Cardiac muscle cell (in vitro differentiated cells and primary cell): ENCODE data around the gene TTC17. TPM values are rescaled to one million over a fixed set of nuclear protein-coding genes. Genes with fewer than 3 reads are reported as not detected.
A peak's percentile ranks its signal among the peaks of the same experiment; 100 is the strongest.

ENCODE experiments used
- DNase-seq, 2 donors: peaks; one replicate each; pipeline versions ENCODE4 v3.0.0 to v3.0.0-alpha.2; 2010 to 2017; ENCODE audit warnings: low read depth in 1 of 2, low spot score in 1 of 2
- H3K27ac ChIP-seq: fragments of 200-600 bp; sonication (generic); 2 replicates; pipeline ENCODE4 v1.5.1; 2016
- H3K27me3 ChIP-seq: fragments of 200-600 bp; sonication (generic); 2 replicates; pipeline ENCODE4 v1.6.0; 2016; ENCODE audit warnings: control low read depth
- H3K36me3 ChIP-seq: fragments of 200-600 bp; sonication (generic); 2 replicates; pipeline ENCODE4 v1.5.1; 2016; ENCODE audit warnings: control low read depth
- H3K4me1 ChIP-seq: fragments of 200-600 bp; sonication (generic); 2 replicates; pipeline ENCODE4 v1.8.1; 2017; ENCODE audit warnings: low read depth, mild to moderate bottlenecking, mixed run types
- H3K4me3 ChIP-seq: fragments of 200-600 bp; sonication (generic); 2 replicates; pipeline ENCODE4 v1.5.1; 2016; ENCODE audit warnings: mild to moderate bottlenecking
- H3K9me3 ChIP-seq: fragments of 200-600 bp; sonication (generic); 2 replicates; pipeline ENCODE4 v1.5.1; 2017; ENCODE audit warnings: low read depth, mild to moderate bottlenecking, control low read depth
- CTCF ChIP-seq: IDR thresholded peaks from 2 replicates; pipeline ENCODE4 v1.5.1; 2012; ENCODE audit warnings: low read depth, mild to moderate bottlenecking, low read length
- polyA plus RNA-seq: library from polyadenylated mRNA; unstranded; fragments of >200 nt; fragmentation: Nextera tagmentation; extraction: Ambion mirVana; gene quantifications from 2 replicates; pipeline ENCODE4 v1.2.1, GENCODE V29; 2016
- total RNA-seq: library from RNA; depleted of rRNA; stranded (reverse); fragments of >200 nt; gene quantifications from 2 replicates; pipeline ENCODE4 v1.2.3, GENCODE V29; 2016

TTC17 gene
- total and polyA plus RNA-seq, 2 experiments from 2014 or later, result 31.7 to 103 TPM

- no peak overlapping the region for H3K27ac ChIP-seq
- H3K27me3 ChIP-seq, result no peaks in the 10 kb centered on the region
- no peaks in the 10 kb centered on the region for H3K4me1 ChIP-seq
- no peaks in the 10 kb centered on the region for H3K9me3 ChIP-seq
- no peak for DNase-seq
- peaks cover 46% of the 10 kb centered on the region for H3K36me3 ChIP-seq
- TF ChIP-seq CTCF, result no peak
- H3K4me3 ChIP-seq, result no peak overlapping the region
Measured at GRCh38 chr11:43392713-43393112, 34.0 kb downstream of the TTC17 start.

- no peak for TF ChIP-seq CTCF
- H3K9me3 ChIP-seq, result no peaks in the 10 kb centered on the region
- no peak overlapping the region for H3K4me3 ChIP-seq
- peaks cover 55% of the 10 kb centered on the region for H3K36me3 ChIP-seq
- no peaks in the 10 kb centered on the region for H3K4me1 ChIP-seq
- peak; percentile 0 to 83 for DNase-seq
- H3K27ac ChIP-seq, result peak overlapping the region; percentile 4
- H3K27me3 ChIP-seq, result no peaks in the 10 kb centered on the region
Measured at GRCh38 chr11:43393765-43394355, 35.1 kb downstream of the TTC17 start.

DNA sequence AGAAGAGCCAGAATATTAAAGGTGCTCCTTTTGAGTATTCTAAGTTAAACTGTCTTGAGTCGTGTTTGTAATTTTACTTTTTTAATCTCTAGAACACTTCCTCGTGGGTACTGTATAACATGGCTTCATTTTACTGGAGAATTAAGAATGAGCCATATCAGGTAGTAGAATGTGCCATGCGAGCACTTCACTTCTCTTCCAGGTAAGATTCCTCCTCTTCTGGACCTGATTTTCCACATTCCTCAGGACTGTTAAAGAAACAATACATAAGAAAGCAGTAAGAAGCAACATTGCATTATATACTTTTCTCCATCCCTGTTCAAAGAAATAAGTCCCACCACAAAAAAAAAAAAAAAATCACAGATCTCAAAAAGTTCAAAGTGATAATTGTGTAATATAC lies 37.9 kb downstream of the TTC17 start:
- no peaks in the 10 kb centered on the region for H3K4me1 ChIP-seq
- no peaks in the 10 kb centered on the region for H3K27me3 ChIP-seq
- no peak overlapping the region for H3K27ac ChIP-seq
- peaks cover 57% of the 10 kb centered on the region for H3K36me3 ChIP-seq
- TF ChIP-seq CTCF, result no peak
- no peak overlapping the region for H3K4me3 ChIP-seq
- DNase-seq, result no peak
- H3K9me3 ChIP-seq, result no peaks in the 10 kb centered on the region

GRCh38 chr11:43397251-43397650 lies 38.5 kb downstream of the TTC17 start:
- no peaks in the 10 kb centered on the region for H3K9me3 ChIP-seq
- no peak for TF ChIP-seq CTCF
- no peaks in the 10 kb centered on the region for H3K27me3 ChIP-seq
- no peak for DNase-seq
- H3K27ac ChIP-seq, result no peak overlapping the region
- no peak overlapping the region for H3K4me3 ChIP-seq
- H3K4me1 ChIP-seq, result no peaks in the 10 kb centered on the region
- peaks cover 57% of the 10 kb centered on the region for H3K36me3 ChIP-seq

GRCh38 chr11:43399983-43400630 lies 41.4 kb downstream of the TTC17 start:
- H3K4me3 ChIP-seq, result no peak overlapping the region
- no peak overlapping the region for H3K27ac ChIP-seq
- peaks cover 70% of the 10 kb centered on the region for H3K36me3 ChIP-seq
- no peak for TF ChIP-seq CTCF
- no peaks in the 10 kb centered on the region for H3K4me1 ChIP-seq
- DNase-seq, result no peak
- no peaks in the 10 kb centered on the region for H3K27me3 ChIP-seq
- H3K9me3 ChIP-seq, result no peaks in the 10 kb centered on the region
